A549 treated with Mapracorat at 1 μM for 4 hours (cell line): ENCODE data around the gene CCDC154. TPM values are rescaled to one million over a fixed set of nuclear protein-coding genes. Genes with fewer than 3 reads are reported as not detected.

Source experiments
- total RNA-seq: library from RNA; stranded (reverse); fragments of 200-300 nt; extraction: Qiagen RNA extraction; gene quantifications from 5 replicates; pipeline ENCODE4 v1.2.3, GENCODE V29; 2022

CCDC154 gene
- 0.20 to 0.81 TPM (median 0.32 TPM) in 5 replicates for total RNA-seq

GRCh38 chr16:1443980-1444729 is at the start of gene CCDC154:
Gene CCDC154 (minus strand): TSS chr16:1444556. CDS start chr16:1444322, 234 bp downstream.

GRCh38 chr16:1492923-1493745 is 48.8 kb upstream of the CCDC154 start, which contains the start of gene TELO2:
Gene TELO2 (plus strand): TSS chr16:1493360. CDS start chr16:1494282, 922 bp downstream.

GRCh38 chr16:1488619-1489018 is 44.3 kb upstream of the CCDC154 start, which contains the start of gene PTX4:
Gene PTX4 (minus strand): TSS chr16:1488944. CDS start chr16:1488909, 35 bp downstream.

GRCh38 chr16:1474796-1475551 is 30.6 kb upstream of the CCDC154 start, which contains the start of gene CLCN7:
Gene CLCN7 (minus strand): TSS chr16:1475028. CDS start chr16:1474974, 54 bp downstream.

GRCh38 chr16:1430759-1431496 is 13.4 kb downstream of the CCDC154 start, which contains the start of gene PERCC1:
Gene PERCC1 (plus strand): TSS chr16:1431078. CDS start chr16:1432594, 1,516 bp downstream.

GRCh38 chr16:1414532-1415260 is 29.7 kb downstream of the CCDC154 start, which contains the start of gene UNKL:
Gene UNKL (minus strand): TSS chr16:1414704. CDS start chr16:1414691, 13 bp downstream.

Other genes with a start within 250 kb of the CCDC154 start
- gene TPSG1, start 219.3 kb downstream of the CCDC154 start, total RNA-seq: not detected in 5 replicates
- gene TPSB2, start 214.4 kb downstream of the CCDC154 start, total RNA-seq: not detected in 5 replicates
- 0.15 TPM in 1 of 5 replicates, not detected in the others for gene TPSAB1, start 203.9 kb downstream of the CCDC154 start, total RNA-seq
- gene TPSD1, start 188.5 kb downstream of the CCDC154 start, total RNA-seq: 0.11 TPM in 1 of 5 replicates, not detected in the others
- 154 to 191 TPM (median 162 TPM) in 5 replicates for gene UBE2I, start 134.9 kb downstream of the CCDC154 start, total RNA-seq
- gene BAIAP3, start 110.9 kb downstream of the CCDC154 start, total RNA-seq: 0.49 to 1.4 TPM (median 1.00 TPM) in 5 replicates
- 56.9 to 97.4 TPM (median 93.0 TPM) in 5 replicates for gene TSR3, start 92.7 kb downstream of the CCDC154 start, total RNA-seq
- gene GNPTG, start 92.6 kb downstream of the CCDC154 start, total RNA-seq: 24.6 to 38.0 TPM (median 35.0 TPM) in 5 replicates
- gene UNKL, start 29.9 kb downstream of the CCDC154 start, total RNA-seq: 17.0 to 35.5 TPM (median 32.0 TPM) in 5 replicates
- gene UQCC4, start 23.8 kb downstream of the CCDC154 start, total RNA-seq: 32.7 to 37.9 TPM (median 36.1 TPM) in 5 replicates
- gene PERCC1, start 13.5 kb downstream of the CCDC154 start, total RNA-seq: not detected in 5 replicates
- gene CLCN7, start 30.5 kb upstream of the CCDC154 start, total RNA-seq: 45.9 to 78.5 TPM (median 73.6 TPM) in 5 replicates
- not detected in 5 replicates for gene PTX4, start 44.4 kb upstream of the CCDC154 start, total RNA-seq
- gene TELO2, start 48.8 kb upstream of the CCDC154 start, total RNA-seq: 21.9 to 44.1 TPM (median 39.5 TPM) in 5 replicates
- gene TMEM204, start 89.1 kb upstream of the CCDC154 start, total RNA-seq: 0.17 to 0.20 TPM in 2 of 5 replicates, not detected in the others
- 7.7 to 9.0 TPM (median 8.6 TPM) in 5 replicates for gene IFT140, start 167.5 kb upstream of the CCDC154 start, total RNA-seq
- gene CRAMP1, start 167.8 kb upstream of the CCDC154 start, total RNA-seq: 10.2 to 21.1 TPM (median 15.9 TPM) in 5 replicates
- 167 to 196 TPM (median 178 TPM) in 5 replicates for gene JPT2, start 233.7 kb upstream of the CCDC154 start, total RNA-seq